IPS DF 6.9 (cell line): ENCODE measurements around the gene MTAP.

Experiments
- DNase-seq: peaks from one replicate; pipeline ENCODE4 v3.0.0-alpha.2; 2013; ENCODE audit warnings: low read depth, low spot score
- H3K27ac ChIP-seq: one replicate; pipeline ENCODE4 v1.5.1; 2013; ENCODE audit warnings: low read length, control low read depth
- H3K27me3 ChIP-seq: 2 replicates; pipeline ENCODE4 v1.6.1; 2013; ENCODE audit warnings: mild to moderate bottlenecking, low read length; ENCODE audit not compliant: control insufficient read depth, insufficient read depth
- H3K36me3 ChIP-seq: 2 replicates; pipeline ENCODE4 v1.6.1; 2013; ENCODE audit warnings: low read length; ENCODE audit not compliant: control insufficient read depth, insufficient read depth
- H3K4me1 ChIP-seq: 2 replicates; pipeline ENCODE4 v1.6.1; 2013; ENCODE audit warnings: low read length; ENCODE audit not compliant: control insufficient read depth, insufficient read depth
- H3K4me3 ChIP-seq: 2 replicates; pipeline ENCODE4 v1.5.1; 2013; ENCODE audit warnings: mild to moderate bottlenecking, low read length
- H3K9me3 ChIP-seq: 2 replicates; pipeline ENCODE4 v1.6.1; 2013; ENCODE audit warnings: low read length, inconsistent platforms; ENCODE audit not compliant: control insufficient read depth, insufficient read depth
- WGBS: extraction: QIAGEN DNeasy Blood & Tissue Kit; methylation state at CpG from one replicate; pipeline ENCODE4 v1.1.7; 2013; ENCODE audit warnings: mixed read lengths, missing lambda C conversion rate; ENCODE audit not compliant: insufficient read length, insufficient coverage; 5-methylcytosine and 5-hydroxymethylcytosine counted together

Gene MTAP

DNA sequence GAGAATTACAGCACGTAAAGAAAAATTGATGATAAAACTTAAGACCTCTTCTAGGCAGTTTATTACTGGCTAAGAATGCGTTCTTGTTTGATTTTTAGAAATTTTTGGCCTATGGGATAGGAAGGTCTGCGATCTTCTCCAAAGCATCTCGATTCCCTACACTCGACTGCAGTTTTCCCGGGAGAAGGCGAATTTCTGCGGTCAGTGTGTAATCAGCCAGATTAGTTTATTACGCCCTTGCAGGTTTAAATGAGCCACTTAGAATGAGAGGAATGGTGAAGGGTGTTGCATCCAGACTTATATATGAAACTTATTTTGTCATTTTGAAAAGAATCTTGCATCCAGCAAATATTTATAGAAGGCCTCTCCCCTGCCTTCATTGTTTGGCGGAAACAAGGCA, 1.2 kb downstream of the MTAP start:
- no peak for DNase-seq
- Histone ChIP-seq H3K4me1 (peaks cover 2% of the 10 kb centered on the region; the same call in 1 of the 2 replicates), H3K4me3 (peak overlapping the region; percentile 99; the same call in 1 of the 2 replicates), H3K36me3 (no peaks in the 10 kb centered on the region; the same call in 1 of the 2 replicates), H3K27me3 (no peaks in the 10 kb centered on the region), H3K9me3 (no peaks in the 10 kb centered on the region), H3K27ac (no peak overlapping the region)
- WGBS: no CpG with 5 or more reads among the region's 10 CpGs

GRCh38 chr9:21804331-21804730, 1.9 kb downstream of the MTAP start:
- no peak overlapping the region for H3K4me3 ChIP-seq
- H3K27me3 ChIP-seq: no peaks in the 10 kb centered on the region
- peaks cover 2% of the 10 kb centered on the region; the same call in 1 of the 2 replicates for H3K4me1 ChIP-seq
- DNase-seq: no peak
- H3K27ac ChIP-seq: no peak overlapping the region
- no peaks in the 10 kb centered on the region for H3K9me3 ChIP-seq
- WGBS: no CpG with 5 or more reads among the region's 2 CpGs
- no peaks in the 10 kb centered on the region; the same call in 1 of the 2 replicates for H3K36me3 ChIP-seq

DNA sequence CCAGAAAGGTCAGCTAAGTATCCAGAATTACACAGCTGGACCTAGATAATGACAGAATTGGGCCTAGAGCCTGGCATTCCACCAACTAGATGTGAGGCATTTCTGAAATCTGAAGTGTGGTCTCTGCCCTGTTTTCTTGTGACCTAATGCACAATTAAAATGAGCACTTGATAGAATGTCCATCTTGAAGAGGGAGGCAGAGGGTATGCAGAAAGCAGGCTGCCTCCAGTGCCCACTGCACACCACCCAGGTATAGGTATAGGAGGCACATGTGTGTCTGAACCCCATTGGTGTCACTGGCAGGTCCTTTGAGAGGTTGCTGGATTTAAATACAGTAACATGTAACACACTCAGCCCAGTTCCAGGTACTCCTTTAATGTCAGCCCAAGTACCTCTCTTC, 2.4 kb downstream of the MTAP start:
- no peak overlapping the region for H3K4me3 ChIP-seq
- H3K9me3 ChIP-seq: no peaks in the 10 kb centered on the region
- no peak overlapping the region for H3K27ac ChIP-seq
- no peaks in the 10 kb centered on the region; the same call in 1 of the 2 replicates for H3K36me3 ChIP-seq
- peaks cover 2% of the 10 kb centered on the region; the same call in 1 of the 2 replicates for H3K4me1 ChIP-seq
- no peak for DNase-seq
- no peaks in the 10 kb centered on the region for H3K27me3 ChIP-seq

DNA sequence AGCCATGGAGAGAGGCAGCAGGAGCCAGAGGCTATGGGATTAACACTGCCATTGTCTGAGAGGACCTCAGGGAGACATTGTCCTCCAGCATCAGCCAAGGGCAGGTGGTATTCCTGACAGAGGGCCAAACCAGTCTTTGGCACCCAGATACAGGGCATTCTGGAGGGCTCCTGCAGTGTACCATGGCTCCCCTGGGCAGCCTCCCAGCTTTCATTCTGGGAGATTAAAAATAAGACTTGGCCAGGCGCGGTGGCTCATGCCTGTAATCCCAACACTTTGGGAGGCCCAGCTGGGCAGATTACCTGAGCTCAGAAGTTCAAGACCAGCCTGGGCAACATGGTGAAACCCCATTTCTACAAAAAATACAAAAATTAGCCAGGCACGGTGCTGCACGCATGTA, 4.2 kb downstream of the MTAP start:
- H3K27me3 ChIP-seq: no peaks in the 10 kb centered on the region
- no CpG with 5 or more reads among the region's 4 CpGs for WGBS
- H3K4me3 ChIP-seq: no peak overlapping the region
- H3K36me3 ChIP-seq: peaks cover 7% of the 10 kb centered on the region; the same call in 1 of the 2 replicates
- no peak overlapping the region for H3K27ac ChIP-seq
- no peaks in the 10 kb centered on the region for H3K9me3 ChIP-seq
- DNase-seq: no peak
- H3K4me1 ChIP-seq: peaks cover 2% of the 10 kb centered on the region; the same call in 1 of the 2 replicates

GRCh38 chr9:21810388-21810787, 8.0 kb downstream of the MTAP start:
- WGBS: 89% methylated on average over 1 of the region's 2 CpGs
- H3K4me1 ChIP-seq: no peaks in the 10 kb centered on the region

DNA sequence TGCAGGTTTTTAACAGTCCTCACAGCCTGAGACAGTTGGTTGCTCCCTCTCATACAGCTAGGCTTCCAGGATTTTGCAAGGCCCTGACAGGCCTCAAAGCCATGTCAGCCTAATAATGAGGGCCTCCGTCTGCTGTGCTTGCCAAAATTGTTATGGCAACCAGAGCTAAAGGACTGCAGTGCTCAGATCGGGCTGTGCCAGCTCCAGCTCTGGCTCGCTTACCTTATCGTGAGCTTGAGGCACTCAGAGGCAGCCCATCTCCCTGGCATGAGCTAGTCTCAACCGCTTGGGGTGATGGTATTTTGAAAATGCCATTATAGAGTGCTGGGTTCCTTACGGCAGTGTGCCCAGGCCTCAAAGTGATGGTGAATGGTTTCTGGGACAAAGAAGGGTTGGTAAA, 8.4 kb downstream of the MTAP start:
- WGBS: no CpG with 5 or more reads among the region's 6 CpGs
- no peaks in the 10 kb centered on the region for H3K4me1 ChIP-seq
- no peak overlapping the region for H3K27ac ChIP-seq
- no peak overlapping the region for H3K4me3 ChIP-seq
- H3K9me3 ChIP-seq: no peaks in the 10 kb centered on the region
- H3K36me3 ChIP-seq: peaks cover 15% of the 10 kb centered on the region; the same call in 1 of the 2 replicates
- no peak for DNase-seq
- H3K27me3 ChIP-seq: no peaks in the 10 kb centered on the region

More at GRCh38 chr9:21810388-21810787, 8.0 kb downstream of the MTAP start:
- no peak overlapping the region for H3K27ac ChIP-seq
- no peak overlapping the region for H3K4me3 ChIP-seq
- H3K9me3 ChIP-seq: no peaks in the 10 kb centered on the region
- H3K27me3 ChIP-seq: no peaks in the 10 kb centered on the region
- H3K36me3 ChIP-seq: peaks cover 10% of the 10 kb centered on the region; the same call in 1 of the 2 replicates
- DNase-seq: no peak

GRCh38 chr9:21811914-21812313, 9.5 kb downstream of the MTAP start:
- Histone ChIP-seq H3K36me3 (peaks cover 20% of the 10 kb centered on the region; the same call in 1 of the 2 replicates), H3K27ac (no peak overlapping the region), H3K27me3 (no peaks in the 10 kb centered on the region)

DNA sequence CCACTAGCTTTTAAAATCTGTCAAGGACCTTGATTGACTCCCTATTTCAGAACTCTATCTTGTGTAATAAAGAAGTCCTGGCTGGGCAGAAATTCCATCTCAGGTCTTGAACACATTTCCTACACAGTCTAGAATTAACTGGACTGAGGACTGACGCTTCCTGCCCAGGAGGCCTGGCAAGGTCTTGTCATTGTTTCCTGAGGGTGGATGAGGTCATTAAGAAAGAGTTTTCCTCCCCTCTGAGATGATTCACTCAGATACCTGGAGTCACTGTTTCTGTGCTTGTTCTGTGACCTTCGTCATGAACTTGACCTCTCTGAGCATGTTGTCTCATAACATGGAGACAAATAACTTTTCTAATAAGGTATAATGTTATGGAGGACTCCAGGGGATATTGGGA, 10.0 kb downstream of the MTAP start:
- no peaks in the 10 kb centered on the region for H3K4me1 ChIP-seq
- H3K9me3 ChIP-seq: no peaks in the 10 kb centered on the region
- DNase-seq: no peak
- WGBS: no CpG with 5 or more reads among the region's 2 CpGs
- H3K4me3 ChIP-seq: no peak overlapping the region
- no peaks in the 10 kb centered on the region for H3K27me3 ChIP-seq
- H3K36me3 ChIP-seq: peaks cover 25% of the 10 kb centered on the region
- H3K27ac ChIP-seq: no peak overlapping the region

More at GRCh38 chr9:21811914-21812313, 9.5 kb downstream of the MTAP start:
- no peak for DNase-seq
- H3K9me3 ChIP-seq: no peaks in the 10 kb centered on the region
- H3K4me3 ChIP-seq: no peak overlapping the region
- no peaks in the 10 kb centered on the region for H3K4me1 ChIP-seq
- WGBS: no CpG with 5 or more reads among the region's 3 CpGs

GRCh38 chr9:21812946-21813568, 10.6 kb downstream of the MTAP start:
- peak; percentile 60 for DNase-seq
- Histone ChIP-seq H3K4me1 (no peaks in the 10 kb centered on the region), H3K27ac (no peak overlapping the region), H3K27me3 (no peaks in the 10 kb centered on the region), H3K4me3 (no peak overlapping the region), H3K36me3 (peaks cover 32% of the 10 kb centered on the region), H3K9me3 (no peaks in the 10 kb centered on the region)
- no CpG with 5 or more reads among the region's 5 CpGs for WGBS

- peaks cover 39% of the 10 kb centered on the region for H3K36me3 ChIP-seq
- no peaks in the 10 kb centered on the region for H3K4me1 ChIP-seq
- no peaks in the 10 kb centered on the region for H3K9me3 ChIP-seq
- DNase-seq: no peak
- no peak overlapping the region for H3K4me3 ChIP-seq
- no peak overlapping the region for H3K27ac ChIP-seq
- WGBS: no CpG with 5 or more reads among the region's 8 CpGs
- no peaks in the 10 kb centered on the region for H3K27me3 ChIP-seq
These were observed 11.4 kb downstream of the MTAP start for GRCh38 chr9:21813575-21814473.
